Activated naive CD4-positive, alpha-beta T cell treated with anti-CD3 and anti-CD28 coated beads, Interleukin-2, amount 50 U/mL, for 16 hours (primary cell): ENCODE results near the gene KRT8.
"Not testable (repeated sequence)": the region's sequence is repeated elsewhere in the genome, so short reads cannot be mapped to it uniquely, and the experiment has no call there.

ENCODE experiments used
- DNase-seq: peaks from one replicate; pipeline ENCODE4 v3.0.0-alpha.2; 2020

The KRT8 gene

DNA sequence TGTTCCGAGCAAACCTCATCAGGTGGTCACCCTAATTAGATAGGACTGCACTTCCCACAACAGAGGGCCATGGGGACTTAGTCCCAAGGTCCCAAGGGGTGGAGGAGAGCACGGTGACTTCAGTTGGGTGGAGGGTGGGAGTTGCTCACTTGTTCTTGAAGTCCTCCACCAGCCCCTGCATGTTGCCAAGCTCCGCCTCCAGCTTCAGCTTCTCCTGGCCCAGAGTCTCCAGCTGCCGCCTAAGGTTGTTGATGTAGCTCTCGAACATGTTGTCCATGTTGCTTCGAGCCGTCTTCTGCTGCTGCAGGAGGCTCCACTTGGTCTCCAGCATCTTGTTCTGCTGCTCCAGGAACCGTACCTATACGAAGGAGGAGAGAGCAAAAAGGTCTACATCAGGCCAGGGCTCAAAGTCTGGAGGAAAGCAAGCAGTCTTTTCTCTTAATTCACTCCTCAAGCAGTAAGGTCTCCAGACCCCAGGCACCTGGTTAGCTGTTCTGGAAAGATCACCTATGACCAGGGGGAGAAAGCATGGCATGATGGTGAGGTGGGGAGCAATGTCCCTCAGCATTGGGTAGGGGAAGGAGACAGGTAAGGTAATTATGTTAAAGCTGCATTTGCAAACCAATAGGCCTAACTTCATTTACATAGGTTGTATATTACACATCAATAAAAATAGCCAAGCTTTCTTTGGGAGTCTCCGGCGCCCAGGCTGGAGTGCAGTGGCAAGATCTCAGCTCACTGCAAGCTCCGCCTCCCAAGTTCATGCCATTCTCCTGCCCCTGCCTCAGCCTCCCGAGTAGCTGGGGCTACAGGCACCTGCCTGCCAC is 2.9 kb downstream of the KRT8 start:
- no peak for DNase-seq

DNA sequence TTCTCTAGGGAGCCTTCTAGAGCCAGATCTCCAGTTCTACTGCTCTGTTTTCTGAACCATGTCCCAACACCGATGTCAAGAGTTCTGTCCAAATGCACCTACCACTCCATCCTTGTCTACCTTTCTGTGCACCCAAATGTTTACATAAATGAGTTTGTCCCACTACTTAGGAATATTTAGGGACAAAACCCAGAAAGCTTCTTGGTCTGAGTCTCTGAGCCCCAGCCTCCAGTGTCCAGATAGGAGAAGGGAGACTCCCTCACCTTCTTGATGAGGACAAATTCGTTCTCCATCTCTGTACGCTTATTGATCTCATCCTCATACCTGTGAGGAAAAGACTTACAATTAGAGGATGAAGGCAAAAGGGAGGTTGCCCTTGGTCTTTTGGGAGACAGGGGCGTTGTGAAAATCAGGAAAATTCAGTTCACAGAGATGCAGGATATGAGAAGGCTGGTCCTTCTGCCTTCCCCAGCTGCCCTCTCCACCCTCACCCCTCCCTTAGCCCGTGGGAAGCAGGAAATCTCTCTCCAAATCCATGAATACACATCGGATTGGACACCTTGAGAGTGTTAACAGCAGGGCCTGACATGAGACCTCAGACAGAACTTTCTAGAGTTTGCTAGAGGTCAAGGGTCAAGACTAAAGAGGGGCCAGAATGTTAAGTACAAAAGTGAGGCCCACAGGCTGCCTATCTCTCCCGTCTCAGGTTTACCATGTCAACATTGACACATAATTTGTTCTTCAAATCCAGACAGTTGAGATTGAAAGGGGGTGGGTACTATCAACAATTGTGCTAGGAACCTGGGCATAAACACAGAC is 3.8 kb downstream of the KRT8 start:
- no peak for DNase-seq

DNA sequence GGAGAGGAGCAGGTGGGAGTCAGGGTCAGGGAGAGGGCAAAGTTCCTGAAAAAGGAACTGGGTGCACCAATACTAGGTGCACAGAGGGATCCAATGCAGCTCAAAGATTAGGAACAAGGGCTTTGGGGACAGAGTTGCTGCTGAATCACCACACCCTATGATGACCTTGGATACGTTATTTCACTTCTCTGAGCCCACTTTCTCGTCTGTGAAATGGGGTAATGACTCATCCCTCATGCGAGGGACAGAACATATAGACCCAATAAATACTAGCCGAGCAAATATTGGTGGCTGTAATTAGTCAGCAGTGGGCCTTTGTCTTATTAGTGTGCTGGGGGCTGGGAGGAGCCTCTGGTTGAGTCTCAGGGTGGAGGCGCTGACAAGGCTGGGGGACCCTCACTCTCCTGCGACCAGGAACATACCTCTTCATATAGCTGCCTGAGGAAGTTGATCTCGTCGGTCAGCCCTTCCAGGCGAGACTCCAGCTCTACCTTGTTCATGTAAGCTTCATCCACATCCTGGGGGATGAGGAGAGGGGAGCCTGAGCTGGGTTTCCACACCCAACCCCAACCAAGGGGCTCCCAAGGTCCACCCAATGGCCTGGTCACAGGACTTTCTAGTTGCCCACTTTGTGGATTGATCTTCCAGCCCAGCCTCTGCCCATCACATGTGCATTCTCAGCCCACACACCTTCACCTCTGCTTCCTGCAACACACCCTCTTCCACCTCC is 4.5 kb downstream of the KRT8 start:
- DNase-seq: no peak

- DNase-seq: no peak
Measured at GRCh38 chr12:52899338-52900035, 5.4 kb downstream of the KRT8 start.

DNA sequence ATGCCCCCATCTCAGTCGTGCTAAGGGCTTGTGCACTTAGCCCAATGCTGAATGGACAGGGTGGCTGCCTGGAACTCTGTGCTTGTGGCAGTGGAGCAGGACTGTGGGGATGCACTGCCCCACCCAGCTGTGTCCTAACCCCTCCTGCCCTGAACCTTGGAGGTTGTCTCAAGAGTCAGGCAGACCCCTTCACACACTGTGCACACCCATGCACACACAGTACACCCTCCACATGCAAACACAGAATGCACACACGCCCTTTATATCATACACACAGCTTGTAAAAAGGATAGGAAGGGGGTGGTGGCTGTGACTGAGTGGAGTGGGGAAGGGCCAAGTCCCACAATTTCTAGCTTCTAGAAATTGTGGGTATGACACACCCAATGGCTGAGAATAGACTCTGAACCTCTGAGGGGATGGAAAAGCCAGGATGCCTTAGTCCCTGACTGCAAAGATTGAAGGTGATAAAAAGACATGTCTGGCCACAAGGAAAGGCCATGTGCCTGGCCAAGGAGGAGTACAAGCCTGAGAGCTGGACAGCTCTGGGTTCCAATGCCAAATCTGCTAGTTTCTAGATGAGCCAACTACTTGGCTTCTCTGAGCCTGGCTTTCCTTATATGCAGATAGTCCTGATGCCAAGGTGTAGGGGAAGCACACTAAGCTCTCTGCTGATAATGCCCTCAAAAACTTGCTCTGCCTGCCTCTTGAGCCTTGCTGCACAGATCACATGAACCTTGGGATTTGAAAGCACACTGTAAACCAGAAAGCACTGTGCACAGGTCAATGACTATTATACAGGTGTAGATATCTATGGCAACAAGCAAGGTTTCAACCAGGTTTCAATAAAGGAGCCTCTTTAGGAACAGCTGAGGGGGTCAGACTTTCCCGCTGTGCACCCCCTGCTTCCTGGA is 8.4 kb downstream of the KRT8 start:
- DNase-seq: no peak

GRCh38 chr12:52895726-52896189 is 9.1 kb downstream of the KRT8 start:
- no peak for DNase-seq

GRCh38 chr12:52892974-52893373 is 11.9 kb downstream of the KRT8 start:
- no peak for DNase-seq

DNA sequence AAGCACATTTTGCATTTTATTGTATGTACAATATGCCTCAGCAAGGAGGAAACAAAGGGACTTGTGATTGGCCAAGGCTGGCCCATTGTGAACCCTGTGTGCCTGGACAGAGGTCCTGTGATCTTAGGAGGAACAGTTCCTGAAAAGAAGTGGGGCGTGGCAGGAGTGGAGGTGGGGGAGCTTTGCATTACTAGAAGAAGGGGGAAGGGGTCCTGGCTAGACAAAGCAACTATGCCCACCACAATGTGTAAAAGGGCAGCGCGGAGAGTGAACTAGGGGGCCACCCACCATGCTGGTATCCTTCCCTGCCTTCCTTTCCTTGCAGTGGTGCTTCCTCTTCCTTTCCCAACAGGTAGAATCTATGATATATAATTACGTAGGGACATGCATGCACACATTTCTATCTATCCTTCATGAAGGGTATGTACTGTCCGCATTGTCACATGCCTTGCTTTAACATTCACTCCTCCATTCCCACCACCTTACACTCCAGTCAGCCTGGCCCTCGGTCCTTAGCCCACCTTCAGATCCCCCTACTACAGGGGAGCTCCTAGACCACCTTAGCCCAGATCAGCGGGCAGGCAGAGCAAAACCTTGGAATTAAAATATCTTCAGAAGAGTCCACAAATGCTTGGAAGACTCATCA is 12.5 kb downstream of the KRT8 start:
- DNase-seq: no peak

DNA sequence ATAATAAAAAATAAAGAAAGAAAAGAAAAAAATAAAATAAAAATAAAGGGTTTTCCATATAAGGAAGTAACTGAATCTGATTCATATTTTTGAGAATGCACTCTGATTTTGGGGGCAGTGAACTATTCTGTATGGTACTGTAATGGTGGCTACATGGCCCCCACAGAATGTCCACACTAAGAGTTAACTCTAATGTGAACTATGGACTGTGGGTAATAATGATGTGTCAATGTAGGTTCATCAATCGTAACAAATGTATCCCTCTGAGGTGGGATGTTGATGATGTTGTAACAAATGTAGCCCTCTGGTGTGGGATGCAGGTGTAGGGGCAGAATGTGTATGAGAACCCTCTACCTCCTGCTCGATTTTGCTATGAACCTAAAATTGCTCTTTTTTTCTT is 13.8 kb downstream of the KRT8 start:
- DNase-seq: no peak

GRCh38 chr12:52890417-52890816 is 14.5 kb downstream of the KRT8 start:
- DNase-seq: no peak

DNA sequence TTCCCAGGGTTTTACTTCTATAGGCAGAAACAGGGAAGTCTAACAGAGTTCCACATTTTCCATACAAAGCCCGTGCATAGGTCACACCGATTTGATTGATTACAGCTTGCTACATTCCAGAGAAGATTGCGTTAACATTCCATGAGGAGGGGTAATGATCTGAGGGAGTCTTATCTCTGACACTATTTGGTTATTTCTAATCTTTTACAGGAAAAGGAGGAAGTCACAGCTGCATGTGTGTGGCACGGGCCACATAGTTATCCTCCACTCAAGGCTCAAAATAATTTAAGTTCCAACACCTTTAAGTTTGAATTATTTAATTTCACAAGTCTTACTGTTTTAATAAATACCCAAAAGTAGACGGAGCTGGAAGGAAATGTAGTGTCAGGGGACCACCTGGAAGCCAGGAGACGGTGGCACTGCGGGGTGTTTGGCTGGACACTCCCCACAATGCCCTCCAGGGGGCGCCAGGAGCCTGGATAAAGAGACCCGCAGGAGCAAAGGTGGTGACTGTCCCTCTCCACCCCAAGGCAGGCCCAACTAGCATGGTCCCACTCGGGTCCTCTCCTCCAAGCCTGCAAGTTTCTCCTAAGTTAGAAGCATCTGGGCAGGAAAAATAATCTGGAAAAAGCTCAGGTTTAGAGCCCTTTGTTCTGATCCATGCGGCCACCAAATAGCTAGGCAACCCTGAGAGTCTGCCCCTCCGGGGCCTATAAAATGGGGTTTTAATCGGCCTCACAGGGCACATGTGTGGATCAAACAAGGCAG is 20.2 kb downstream of the KRT8 start:
- peak; percentile 82 for DNase-seq

GRCh38 chr12:52880499-52880898 is 24.4 kb downstream of the KRT8 start:
- DNase-seq: not testable (repeated sequence)

GRCh38 chr12:52879394-52880351 is 25.2 kb downstream of the KRT8 start:
- DNase-seq: peak; percentile 77

GRCh38 chr12:52878507-52879393 is 26.1 kb downstream of the KRT8 start:
- no peak for DNase-seq

DNA sequence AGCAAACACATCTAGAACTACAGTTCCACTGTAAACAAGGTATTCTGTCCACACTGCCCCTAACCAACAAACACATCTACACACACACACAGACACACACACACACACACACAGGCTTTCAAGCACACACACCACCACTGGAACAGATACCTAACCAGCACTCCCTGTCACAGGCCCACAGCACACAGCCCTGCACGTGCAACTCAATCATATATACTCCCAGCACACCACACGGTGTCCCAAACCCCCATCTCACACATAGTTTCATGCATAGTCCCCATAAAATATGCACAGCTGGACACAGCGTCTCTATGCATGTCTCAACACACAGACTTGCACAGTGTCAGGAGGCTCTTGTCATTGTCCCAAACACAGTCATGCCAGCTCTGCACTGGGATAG is 27.6 kb downstream of the KRT8 start:
- no peak for DNase-seq

GRCh38 chr12:52876372-52876771 is 28.5 kb downstream of the KRT8 start:
- DNase-seq: no peak

DNA sequence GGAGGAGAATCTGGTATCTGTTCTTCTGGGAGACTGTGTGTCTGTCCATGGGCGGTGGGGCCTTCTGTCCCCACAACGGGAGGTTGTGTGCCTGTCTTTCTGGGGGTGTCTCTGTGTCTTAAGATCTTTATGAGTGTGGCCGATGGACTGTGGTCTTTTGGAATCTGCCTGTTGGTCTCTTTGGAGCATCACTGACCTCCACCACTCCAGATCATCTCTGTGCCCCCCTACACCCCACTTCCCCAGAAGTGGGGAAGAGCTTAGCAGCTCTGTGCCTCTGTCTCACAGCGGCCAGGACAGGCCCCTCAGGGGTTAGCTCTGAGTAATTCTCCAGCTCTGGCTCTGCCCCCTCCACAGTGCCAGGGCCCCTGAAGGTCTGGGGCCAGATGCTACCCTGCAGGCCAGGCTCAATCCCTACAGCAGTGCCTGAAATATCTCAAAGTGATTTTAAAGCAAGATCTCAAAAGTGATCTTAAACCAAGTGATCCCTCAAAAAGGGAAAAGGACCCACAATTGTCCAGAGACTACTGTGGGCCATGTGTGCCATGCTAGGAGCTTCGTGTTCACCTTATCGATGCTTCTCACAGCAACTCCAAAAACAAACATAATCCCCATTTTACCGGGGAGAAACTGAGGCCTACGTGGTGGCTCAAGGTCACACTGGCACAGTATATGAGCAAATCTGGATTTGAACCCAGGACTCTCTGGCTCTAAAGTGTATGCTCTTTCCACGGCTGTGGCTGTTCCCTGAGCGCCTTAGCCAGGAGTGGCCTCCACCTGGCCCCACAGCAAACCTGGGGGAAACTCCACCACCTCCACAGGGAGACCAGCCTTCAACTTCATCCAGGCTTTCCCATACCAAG is 30.1 kb downstream of the KRT8 start:
- no peak for DNase-seq
